NCI-H460 (cell line): Measurements from ENCODE around the gene VASH2. TPM values are rescaled to one million over a fixed set of nuclear protein-coding genes. Genes with fewer than 3 reads are reported as not detected.
"Not testable (repeated sequence)": the region's sequence is repeated elsewhere in the genome, so short reads cannot be mapped to it uniquely, and the experiment has no call there.

Experiments used
- DNase-seq: peaks from one replicate; pipeline ENCODE4 v3.0.0-alpha.2; 2016; ENCODE audit warnings: low read depth; ENCODE audit errors: extremely low read depth
- total RNA-seq: library from RNA; depleted of rRNA; stranded (reverse); fragments of >200 nt; shearing (Covaris generic); gene quantifications from 2 replicates; pipeline ENCODE4 v1.2.3, GENCODE V29; 2014

VASH2 gene
- total RNA-seq, 1 experiment from 2014 or later, result 1.3 TPM

GRCh38 chr1:212954514-212954913 is 4.2 kb downstream of the VASH2 start:
- DNase-seq, result no peak

GRCh38 chr1:212955098-212955497 is 4.8 kb downstream of the VASH2 start:
- DNase-seq, result no peak

DNA sequence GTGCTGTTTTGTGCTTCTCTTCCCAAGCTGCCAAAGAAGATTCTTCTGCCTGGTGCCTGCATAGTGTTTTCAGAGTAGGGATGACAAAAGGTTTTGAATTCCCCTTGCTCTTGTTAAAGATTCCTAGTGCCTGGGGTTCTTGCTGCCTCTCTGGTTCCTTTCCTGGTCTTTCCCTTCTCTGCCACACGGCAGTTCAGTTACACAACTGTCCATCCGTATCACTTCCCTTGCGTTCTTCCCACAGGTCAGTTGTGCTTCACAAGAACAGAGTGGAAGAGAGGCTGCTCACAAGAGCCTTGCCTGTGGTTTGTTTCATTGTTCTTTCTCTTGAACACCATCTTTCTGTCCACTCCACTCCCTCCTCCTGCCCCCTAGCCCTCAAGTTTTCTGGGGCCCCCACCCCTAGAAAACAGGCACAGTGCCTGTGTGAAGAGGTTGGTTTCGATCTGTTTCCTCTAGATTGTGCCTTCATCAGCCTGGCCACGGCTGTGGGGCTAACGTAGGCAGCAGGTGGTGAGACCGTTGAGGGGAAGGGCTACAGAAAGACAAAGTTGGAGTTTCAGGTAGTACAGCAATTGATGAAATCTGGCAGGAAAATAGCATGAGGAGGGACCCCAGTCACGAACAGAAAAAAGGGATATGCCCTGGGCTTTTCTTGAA is 5.8 kb downstream of the VASH2 start:
- no peak for DNase-seq

- no peak for DNase-seq
Observed at GRCh38 chr1:212957546-212957945, 7.2 kb downstream of the VASH2 start.

- DNase-seq, result no peak
Observed at GRCh38 chr1:212958175-212958574, 7.8 kb downstream of the VASH2 start.

DNA sequence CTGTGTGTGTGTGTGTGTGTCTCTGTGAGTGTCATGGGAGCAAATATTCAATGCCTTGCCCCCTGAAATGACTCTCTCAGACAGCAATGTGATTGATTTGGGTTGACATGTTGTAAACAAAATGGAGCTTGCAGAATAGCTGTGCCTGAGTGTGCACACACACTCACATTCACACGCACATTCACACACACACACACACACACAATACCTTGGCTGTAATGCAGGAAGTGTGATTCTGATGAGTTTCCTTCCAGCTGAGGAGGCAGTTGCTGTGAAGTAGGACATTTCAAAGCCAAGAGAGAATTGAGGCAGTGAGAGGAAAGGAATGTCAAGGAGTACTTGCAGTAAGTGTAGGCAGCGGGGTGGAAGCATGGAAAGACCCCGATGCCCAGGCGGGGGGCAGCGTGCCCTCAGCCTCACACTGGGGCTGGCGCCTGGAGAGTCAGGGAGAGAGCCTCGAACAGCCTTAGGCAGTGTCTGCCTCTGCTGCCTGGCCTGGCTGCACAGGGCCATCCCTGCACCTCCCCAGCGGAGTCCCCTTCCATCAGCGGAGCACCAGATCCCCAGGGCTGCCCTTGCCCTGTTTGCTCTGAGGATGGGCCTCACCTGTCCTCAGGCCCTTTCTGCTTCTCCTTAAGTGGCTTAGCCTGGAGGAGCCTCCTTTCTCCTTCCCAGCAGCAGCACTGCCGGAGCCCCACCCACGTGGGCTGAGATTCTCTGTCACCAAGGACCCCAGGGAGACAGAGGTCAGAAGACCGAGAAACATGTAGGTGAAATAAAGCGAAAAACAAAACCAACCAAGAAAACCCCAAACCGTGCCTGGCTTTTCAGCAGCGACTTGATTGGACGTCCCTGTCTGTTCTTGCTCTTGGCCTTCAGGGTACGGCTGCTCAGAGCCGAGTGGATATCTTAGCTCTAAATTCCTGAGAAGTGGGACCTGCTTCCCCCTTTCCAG is 9.2 kb downstream of the VASH2 start:
- DNase-seq, result no peak

- DNase-seq, result no peak
Observed at GRCh38 chr1:212960932-212961331, 10.6 kb downstream of the VASH2 start.

DNA sequence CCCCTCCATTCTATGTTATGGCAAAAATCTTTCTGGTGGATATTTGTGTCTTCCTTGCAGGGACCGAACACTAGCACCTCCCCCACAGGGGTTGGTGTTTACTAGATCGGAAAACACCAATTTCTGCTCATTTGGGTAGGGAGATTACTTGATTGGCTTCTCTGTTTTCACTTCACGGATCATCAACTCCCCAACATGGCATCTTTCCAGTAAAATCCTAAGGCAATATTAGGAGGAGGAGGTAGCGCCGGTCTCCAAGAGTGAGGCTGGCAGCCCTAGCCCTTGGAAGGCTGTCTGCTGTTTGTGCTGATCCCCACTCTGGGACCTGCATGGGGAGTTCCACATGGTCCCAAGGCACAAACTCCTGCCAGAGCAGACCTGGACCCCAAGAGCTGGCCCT is 12.2 kb downstream of the VASH2 start:
- no peak for DNase-seq

- no peak for DNase-seq
Observed at GRCh38 chr1:212964102-212964501, 13.8 kb downstream of the VASH2 start.

GRCh38 chr1:212964993-212965392 is 14.7 kb downstream of the VASH2 start:
- DNase-seq, result not testable (repeated sequence)

DNA sequence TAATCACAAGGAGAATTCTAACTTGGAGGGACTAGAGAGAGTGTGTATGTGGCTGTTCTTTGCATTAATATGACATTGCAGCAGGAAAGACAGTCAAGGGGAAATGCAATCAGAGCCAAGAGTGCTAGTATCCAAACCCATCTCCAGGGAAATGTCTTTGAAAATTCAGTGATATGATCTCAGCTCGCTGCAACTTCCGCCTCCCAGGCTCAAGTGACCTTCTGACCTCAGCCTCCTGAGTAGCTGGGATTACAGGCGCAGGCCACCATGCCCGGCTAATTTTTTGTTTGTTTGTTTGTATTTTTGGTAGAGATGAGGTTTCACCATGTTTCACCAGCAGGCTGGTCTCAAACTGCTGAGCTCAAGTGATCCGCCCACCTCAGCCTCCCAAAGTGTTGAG is 16.3 kb downstream of the VASH2 start:
- DNase-seq, result no peak

DNA sequence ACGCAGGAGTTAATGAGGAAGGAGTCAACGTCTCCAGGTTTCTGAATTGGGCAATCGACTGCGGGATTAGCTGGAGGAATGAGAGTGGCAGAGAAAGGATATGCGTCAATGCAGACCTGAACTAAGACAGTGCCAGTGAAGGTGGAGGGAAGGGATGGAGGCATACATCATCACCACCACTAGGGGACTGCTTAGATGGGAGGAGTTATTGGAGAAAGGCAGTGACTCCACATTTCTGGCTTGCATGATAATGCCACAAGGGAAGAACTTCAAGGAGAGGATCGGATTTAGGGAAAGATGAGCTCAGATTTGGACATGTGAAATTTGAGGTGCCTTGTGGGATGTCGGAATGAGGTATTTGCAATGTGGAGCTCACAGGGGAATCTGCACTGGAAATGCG is 17.5 kb downstream of the VASH2 start:
- peak; percentile 64 for DNase-seq

DNA sequence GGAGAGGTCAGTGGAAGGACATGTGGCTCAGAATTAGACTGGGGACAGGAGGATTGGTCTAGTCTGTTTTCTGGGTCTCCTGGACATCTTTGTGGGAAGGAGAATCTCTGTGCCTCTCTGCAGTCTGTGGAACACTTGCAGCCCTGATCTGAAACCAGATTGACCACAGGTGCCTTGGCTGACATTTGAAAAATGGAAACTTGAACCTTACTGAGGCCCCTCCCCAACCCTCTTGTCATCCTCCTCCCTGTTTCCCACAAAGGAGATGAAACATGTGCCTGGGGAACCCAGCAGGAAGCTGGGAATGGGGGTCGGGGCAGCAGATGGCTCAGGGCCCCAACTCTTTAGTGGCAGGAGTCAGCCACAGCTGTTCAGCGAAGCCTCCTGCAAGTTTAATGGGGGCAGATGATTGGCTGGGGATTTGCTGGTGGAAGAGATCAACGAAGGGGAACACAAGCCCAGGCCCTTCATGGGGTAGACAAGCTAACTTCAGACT is 18.1 kb downstream of the VASH2 start:
- DNase-seq, result no peak

DNA sequence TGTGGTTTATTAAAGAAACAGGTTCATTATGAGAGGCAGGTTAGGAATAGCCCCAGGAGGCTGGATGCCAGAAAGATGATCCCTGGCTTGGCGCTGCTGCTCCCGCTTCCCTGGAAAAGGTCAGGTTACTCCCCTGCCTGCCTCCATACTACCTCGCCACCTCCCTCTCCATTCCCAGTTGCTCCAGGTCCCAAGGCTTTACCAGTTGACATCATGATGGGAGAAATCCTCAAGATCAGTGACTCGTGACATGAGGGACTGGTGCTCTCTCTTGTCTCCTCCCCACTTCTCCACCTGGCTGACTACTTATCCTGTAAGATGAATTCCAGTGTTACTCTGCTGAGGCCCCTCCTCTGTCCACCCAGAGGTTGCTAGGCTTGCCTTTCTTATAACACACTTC is 19.7 kb downstream of the VASH2 start:
- DNase-seq, result no peak

DNA sequence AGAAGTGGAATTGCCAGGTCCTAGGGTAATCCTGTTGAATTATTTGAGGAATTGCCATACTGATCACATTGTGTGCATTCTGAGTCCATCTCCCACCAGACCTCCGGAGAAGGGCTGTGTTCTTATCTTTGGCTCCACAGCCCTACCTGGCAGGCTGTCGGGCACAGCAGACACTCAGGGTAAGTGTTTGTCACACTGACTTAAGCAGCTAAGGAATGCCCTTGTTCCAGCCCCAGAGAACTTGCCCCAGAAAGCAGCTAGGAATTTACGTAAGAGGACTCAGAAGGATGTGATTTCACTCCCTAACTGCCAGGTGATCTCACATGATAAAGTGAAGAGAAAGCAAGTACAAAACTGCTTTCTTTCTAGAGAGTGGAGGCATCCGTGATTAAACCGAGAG is 21.0 kb downstream of the VASH2 start:
- DNase-seq, result no peak

DNA sequence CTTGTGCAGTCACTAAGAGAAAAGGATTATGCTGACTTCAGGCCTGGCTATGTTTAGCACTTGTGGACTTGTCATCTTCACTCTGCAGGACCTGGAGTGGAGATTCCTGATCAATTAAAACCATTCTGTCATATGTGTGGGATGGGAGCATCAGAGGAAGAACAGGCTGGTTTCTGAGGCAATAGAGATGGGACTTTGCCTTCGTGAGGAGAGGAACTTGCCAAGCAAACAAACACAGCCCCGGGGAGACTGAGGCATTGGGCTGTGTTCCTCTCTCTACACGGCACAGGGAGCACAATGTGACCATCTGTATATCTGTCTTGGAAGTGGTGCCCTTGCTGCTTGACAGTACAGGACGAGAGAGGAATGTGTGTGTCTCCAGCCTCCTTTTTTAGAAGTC is 23.1 kb downstream of the VASH2 start:
- DNase-seq, result no peak

DNA sequence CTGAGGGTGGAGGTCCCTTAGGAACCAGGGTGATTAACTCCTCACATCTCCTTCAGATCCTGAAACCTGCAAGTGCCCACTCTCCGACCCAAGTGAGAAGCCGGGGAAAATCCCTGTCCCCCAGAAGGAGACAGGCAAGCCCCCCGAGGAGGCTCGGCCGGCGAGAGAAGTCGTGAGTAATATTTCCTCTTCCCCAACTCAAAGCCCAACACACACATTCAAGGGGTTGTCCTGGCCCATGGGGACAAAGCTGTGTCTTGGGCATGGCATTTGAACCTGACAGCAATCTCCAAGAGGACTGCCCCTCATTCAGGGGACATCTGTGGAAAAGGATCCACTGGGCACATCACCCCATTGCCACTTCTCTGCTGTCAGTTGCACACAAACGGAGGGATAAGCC is 23.6 kb downstream of the VASH2 start:
- no peak for DNase-seq

- no peak for DNase-seq
Observed at GRCh38 chr1:212974711-212975110, 24.4 kb downstream of the VASH2 start.

- DNase-seq, result no peak
Observed at GRCh38 chr1:212975111-212975918, 25.0 kb downstream of the VASH2 start.

GRCh38 chr1:212976586-212976985 is 26.2 kb downstream of the VASH2 start:
- no peak for DNase-seq
